Progenitor cell of endocrine pancreas (in vitro differentiated cells): ENCODE results near the gene KATNB1. TPM values are rescaled to one million over a fixed set of nuclear protein-coding genes. Genes with fewer than 3 reads are reported as not detected.

Experiments used
- DNase-seq: peaks from one replicate; pipeline ENCODE4 v3.0.0; 2021; ENCODE audit warnings: low spot score; ENCODE audit not compliant: unreplicated experiment
- H3K27ac Mint-ChIP-seq: 2 replicates; pipeline ENCODE4 v1.8.0; 2021; ENCODE audit warnings: mild to moderate bottlenecking, moderate library complexity, mixed read lengths
- H3K27me3 Mint-ChIP-seq: 2 replicates; pipeline ENCODE4 v1.8.0; 2021; ENCODE audit warnings: mixed read lengths
- H3K36me3 Mint-ChIP-seq: 2 replicates; pipeline ENCODE4 v1.8.0; 2022; ENCODE audit warnings: mixed read lengths; ENCODE audit not compliant: insufficient read depth
- H3K4me1 Mint-ChIP-seq: 2 replicates; pipeline ENCODE4 v1.8.0; 2021; ENCODE audit warnings: low read depth, mixed read lengths
- H3K4me3 Mint-ChIP-seq: 2 replicates; pipeline ENCODE4 v1.8.0; 2021; ENCODE audit warnings: low read depth, mild to moderate bottlenecking, moderate library complexity, mixed read lengths
- H3K9me3 Mint-ChIP-seq: 2 replicates; pipeline ENCODE4 v1.8.0; 2021; ENCODE audit warnings: low read depth, mixed read lengths
- total RNA-seq: library from RNA; stranded (reverse); gene quantifications from 2 replicates; pipeline ENCODE4 v1.2.1, GENCODE V29; 2021
- TF ChIP-seq, protein P1 (sequence below): fragments of 200-600 bp; sonication (generic); IDR thresholded peaks from one replicate; pipeline ENCODE4 v1.5.0; 2021; ENCODE audit warnings: antibody characterized with exemption, mild to moderate bottlenecking; ENCODE audit not compliant: unreplicated experiment

The KATNB1 gene
- total RNA-seq, 1 donor from 2014 or later = 32.0 TPM

- Mint-ChIP-seq H3K27ac (peak overlapping the region; percentile 93), H3K27me3 (peaks cover 20% of the 10 kb centered on the region), H3K4me3 (no peak overlapping the region), H3K4me1 (peaks cover 38% of the 10 kb centered on the region), H3K36me3 (peaks cover 1% of the 10 kb centered on the region), H3K9me3 (no peaks in the 10 kb centered on the region)
- TF ChIP-seq, protein P1, sequence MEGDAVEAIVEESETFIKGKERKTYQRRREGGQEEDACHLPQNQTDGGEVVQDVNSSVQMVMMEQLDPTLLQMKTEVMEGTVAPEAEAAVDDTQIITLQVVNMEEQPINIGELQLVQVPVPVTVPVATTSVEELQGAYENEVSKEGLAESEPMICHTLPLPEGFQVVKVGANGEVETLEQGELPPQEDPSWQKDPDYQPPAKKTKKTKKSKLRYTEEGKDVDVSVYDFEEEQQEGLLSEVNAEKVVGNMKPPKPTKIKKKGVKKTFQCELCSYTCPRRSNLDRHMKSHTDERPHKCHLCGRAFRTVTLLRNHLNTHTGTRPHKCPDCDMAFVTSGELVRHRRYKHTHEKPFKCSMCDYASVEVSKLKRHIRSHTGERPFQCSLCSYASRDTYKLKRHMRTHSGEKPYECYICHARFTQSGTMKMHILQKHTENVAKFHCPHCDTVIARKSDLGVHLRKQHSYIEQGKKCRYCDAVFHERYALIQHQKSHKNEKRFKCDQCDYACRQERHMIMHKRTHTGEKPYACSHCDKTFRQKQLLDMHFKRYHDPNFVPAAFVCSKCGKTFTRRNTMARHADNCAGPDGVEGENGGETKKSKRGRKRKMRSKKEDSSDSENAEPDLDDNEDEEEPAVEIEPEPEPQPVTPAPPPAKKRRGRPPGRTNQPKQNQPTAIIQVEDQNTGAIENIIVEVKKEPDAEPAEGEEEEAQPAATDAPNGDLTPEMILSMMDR = no peak
- DNase-seq = no peak
These were observed 61.6 kb downstream of the KATNB1 start for GRCh38 chr16:57797216-57797525.

DNA sequence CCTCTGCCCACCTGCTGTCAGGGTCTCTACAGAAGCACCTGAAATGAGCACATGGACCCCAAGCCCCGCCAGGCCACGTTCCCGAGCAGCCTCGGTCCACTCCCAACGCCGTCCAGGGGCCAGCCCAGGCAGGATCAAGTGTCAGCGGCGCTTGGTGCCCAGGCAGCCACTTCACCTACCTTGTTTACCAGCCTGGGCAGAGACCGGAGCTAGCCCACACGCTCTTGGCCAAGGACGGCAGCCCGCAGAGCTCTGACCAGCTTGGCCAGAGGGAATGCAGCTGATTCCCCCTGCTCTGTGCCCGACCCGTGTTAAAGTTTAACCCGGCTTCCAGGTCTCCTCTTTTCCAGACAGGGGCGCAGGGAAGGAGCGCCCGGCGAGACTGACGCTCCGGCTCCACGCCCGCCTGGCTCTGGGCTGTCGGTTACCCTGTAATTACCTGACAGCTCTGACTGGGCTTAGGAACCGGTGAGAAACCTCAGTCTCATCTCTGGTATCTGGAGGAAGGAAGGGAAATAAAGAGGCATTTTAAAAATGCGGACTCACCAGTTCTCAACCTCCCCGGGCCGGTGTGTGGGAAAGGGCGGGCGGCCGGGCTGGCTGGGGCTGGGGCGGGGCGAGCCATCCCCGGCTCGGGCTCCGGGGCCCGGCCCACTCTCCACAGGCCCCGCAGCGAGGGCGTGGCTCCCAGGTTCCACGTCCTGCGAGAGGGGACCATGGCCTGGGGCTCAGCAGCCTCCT, 62.1 kb downstream of the KATNB1 start:
- Mint-ChIP-seq H3K4me3 (peak overlapping the region; percentile 70), H3K27ac (peak overlapping the region; percentile 93), H3K9me3 (no peaks in the 10 kb centered on the region), H3K36me3 (no peaks in the 10 kb centered on the region), H3K27me3 (peaks cover 20% of the 10 kb centered on the region), H3K4me1 (peaks cover 40% of the 10 kb centered on the region)
- peak; percentile 57 for DNase-seq
- TF ChIP-seq, protein P1 = no peak

DNA sequence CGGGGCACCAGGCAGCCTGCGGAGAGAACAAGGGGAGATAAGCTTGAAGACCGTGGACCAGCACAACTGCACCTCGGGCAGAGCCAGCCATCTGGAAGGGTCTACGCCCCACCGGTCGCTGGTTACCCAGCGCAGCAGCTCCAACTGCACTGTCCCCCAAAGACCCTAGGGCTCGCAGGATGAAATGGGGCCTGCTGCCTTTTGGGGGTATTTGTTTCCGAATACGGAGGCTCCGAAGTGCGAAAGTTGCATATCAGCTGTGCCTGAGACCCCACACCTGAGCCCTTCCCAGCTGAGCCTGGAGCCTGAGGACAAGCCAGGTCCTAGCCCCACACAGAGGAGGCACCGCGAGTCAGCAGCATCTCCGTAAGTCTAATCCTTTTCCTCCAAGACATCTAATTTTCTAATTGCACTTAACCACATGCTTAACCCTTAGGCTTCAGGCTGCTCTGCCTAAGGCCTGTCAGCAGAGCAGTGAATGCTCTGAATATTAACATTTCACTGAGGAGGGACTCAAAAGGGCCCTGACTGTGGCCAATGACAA, 62.8 kb downstream of the KATNB1 start:
- DNase-seq = no peak
- no peaks in the 10 kb centered on the region for H3K9me3 Mint-ChIP-seq
- no peak overlapping the region for H3K27ac Mint-ChIP-seq
- H3K4me1 Mint-ChIP-seq = peaks cover 47% of the 10 kb centered on the region
- H3K36me3 Mint-ChIP-seq = no peaks in the 10 kb centered on the region
- H3K27me3 Mint-ChIP-seq = peaks cover 20% of the 10 kb centered on the region
- TF ChIP-seq, protein P1 = no peak
- H3K4me3 Mint-ChIP-seq = peak overlapping the region; percentile 53

DNA sequence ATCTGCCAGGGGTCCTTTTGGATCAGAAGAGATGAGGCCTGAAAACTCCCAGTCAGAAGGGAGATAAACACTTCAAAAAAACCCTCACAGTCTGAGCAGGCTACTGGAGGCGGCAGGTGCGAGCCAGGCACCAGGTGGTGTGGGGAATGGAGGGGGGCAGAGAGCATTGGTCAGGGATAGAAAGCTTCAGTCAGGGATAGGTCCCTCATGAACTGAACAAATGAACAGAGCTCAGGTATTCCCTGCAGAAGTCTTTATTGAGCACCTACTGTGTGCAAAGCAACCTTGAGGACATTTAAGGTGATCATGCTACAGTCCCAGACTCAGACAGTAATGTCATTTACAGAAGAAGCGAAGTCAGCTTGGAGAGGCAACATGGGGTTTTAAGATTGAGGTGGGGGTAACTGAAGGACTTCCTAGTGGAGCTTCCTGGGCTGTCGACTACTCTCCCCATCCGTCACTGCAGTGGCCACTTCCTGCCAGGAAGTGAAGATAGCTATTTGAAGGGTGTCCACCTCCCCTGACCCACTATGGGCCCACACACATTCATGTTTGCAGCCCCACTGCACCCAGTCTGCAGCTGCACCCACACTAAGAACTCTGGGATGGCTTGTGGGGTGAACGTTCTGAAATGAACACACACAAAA, 63.5 kb downstream of the KATNB1 start:
- TF ChIP-seq, protein P1 = no peak
- no peak overlapping the region for H3K27ac Mint-ChIP-seq
- H3K4me1 Mint-ChIP-seq = peaks cover 53% of the 10 kb centered on the region
- peak overlapping the region; percentile 53 for H3K4me3 Mint-ChIP-seq
- no peak for DNase-seq
- H3K36me3 Mint-ChIP-seq = no peaks in the 10 kb centered on the region
- H3K27me3 Mint-ChIP-seq = peaks cover 20% of the 10 kb centered on the region
- no peaks in the 10 kb centered on the region for H3K9me3 Mint-ChIP-seq

GRCh38 chr16:57799600-57800199, 64.1 kb downstream of the KATNB1 start:
- Mint-ChIP-seq H3K27me3 (peaks cover 20% of the 10 kb centered on the region), H3K27ac (no peak overlapping the region), H3K36me3 (no peaks in the 10 kb centered on the region), H3K4me3 (peak overlapping the region; percentile 50), H3K4me1 (peaks cover 54% of the 10 kb centered on the region), H3K9me3 (no peaks in the 10 kb centered on the region)
- TF ChIP-seq, protein P1 = no peak
- DNase-seq = no peak
